NOMO-1 (cell line): Measurements from ENCODE around the gene CTAG1B.
A peak's percentile ranks its signal among the peaks of the same experiment; 100 is the strongest.
"Not testable (repeated sequence)": the region's sequence is repeated elsewhere in the genome, so short reads cannot be mapped to it uniquely, and the experiment has no call there.

ENCODE experiments used
- DNase-seq, 2 experiments: peaks; one replicate each; lab custom pipeline; 2025; ENCODE audit not compliant: unreplicated experiment in 2 of 2; lab: John Stamatoyannopoulos, UW

CTAG1B gene

DNA sequence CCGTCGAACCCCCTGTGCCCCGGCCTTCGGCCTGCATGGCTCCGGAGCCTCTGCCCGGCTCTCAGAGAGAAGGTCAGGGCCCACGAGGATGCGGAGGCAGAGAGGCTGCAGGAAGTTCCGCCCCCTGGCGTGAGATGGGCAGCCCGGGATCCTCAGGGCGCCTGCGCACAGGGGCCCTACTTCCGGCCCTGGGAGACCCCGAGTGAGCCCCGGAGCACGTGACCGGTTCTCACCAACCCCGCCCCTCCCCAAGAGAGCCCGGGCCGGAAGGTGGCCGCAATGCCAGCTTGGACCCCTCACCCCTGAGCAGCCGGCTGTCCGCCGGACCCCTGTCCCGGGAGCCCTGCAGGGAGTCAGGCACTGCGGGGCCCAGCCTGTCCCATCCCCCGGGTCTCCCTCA lies at the start of gene CTAG1B:
TSS of gene CTAG1B (minus strand) at position 101 of the 400 bp plus-strand sequence. CDS start at position 37, 64 bp downstream.
- not testable (repeated sequence) for DNase-seq

GRCh38 chrX:154661899-154662298 lies 42.8 kb upstream of the CTAG1B start:
- peak in 1 of 2 experiments; percentile 64 for DNase-seq

DNA sequence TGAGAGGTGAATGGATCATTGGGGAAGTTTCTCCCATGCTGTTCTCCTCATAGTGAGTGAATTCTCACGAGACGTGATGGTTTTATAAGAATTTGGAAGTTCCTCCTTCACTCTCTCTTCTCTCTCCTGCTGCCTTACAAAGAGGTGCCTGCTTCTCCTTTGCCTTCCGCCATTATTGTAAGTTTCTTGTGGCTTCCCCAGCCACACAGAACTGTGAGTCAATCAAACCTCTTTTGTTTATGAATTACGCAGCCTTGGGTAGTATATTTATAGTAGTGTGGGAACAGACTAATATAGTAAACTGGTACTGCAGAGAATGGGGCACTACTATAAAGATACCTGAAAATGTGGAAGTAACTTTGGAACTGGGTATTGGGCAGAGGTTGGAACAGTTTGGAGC lies 42.1 kb upstream of the CTAG1B start:
- peak; percentile 8 to 49 for DNase-seq

GRCh38 chrX:154660541-154660940 lies 41.5 kb upstream of the CTAG1B start:
- DNase-seq, result no peak

- no peak for DNase-seq
Observed at GRCh38 chrX:154658957-154659356, 39.9 kb upstream of the CTAG1B start.

- no peak for DNase-seq
Observed at GRCh38 chrX:154658187-154658586, 39.1 kb upstream of the CTAG1B start.

DNA sequence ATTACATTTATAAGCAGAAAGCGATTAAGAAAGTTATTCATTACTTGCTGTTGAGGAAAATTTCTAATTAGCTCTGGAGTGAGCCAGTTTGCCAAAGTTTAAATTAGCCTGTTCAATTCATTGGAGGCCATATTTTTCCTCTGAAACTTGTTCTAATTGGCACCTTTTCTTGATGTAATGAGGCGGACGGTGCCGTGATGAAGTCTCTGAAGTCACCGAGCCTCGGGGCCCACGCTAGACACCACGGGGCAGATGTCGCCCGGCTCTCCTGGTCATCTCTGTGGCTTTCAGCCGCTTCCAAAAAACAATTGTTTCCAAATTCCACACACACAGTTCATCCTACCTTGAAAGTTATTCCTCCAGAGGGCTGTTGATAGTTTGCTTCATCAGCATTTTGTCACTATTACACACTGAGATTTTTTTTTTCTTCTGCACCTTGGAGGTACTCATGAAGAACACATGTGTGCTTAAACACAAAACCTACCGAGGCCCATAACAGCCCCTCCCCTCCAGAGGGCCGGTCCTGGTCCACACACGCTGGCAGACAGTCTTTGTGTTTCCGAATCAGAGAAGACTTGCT lies 38.2 kb upstream of the CTAG1B start:
- no peak for DNase-seq

DNA sequence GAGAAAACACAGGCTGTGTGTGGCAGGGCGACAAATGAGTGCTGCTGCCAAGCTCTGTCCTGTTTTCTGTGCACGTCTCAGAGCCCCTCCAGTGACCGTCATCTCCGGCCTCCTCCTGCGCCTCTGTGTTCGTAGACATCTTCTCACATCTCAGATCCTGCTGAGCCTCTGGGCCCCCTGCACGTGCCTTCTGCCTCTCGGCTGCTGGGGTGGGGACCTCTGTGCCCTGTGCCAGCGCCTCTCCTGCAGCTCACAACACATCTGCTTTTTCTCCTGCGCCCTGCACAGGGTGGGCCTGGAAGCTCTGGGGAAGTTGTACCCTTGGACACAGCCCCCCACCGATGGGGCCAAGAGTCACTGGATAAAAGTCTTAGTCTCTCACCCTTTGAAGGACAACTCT lies 36.7 kb upstream of the CTAG1B start:
- no peak for DNase-seq

DNA sequence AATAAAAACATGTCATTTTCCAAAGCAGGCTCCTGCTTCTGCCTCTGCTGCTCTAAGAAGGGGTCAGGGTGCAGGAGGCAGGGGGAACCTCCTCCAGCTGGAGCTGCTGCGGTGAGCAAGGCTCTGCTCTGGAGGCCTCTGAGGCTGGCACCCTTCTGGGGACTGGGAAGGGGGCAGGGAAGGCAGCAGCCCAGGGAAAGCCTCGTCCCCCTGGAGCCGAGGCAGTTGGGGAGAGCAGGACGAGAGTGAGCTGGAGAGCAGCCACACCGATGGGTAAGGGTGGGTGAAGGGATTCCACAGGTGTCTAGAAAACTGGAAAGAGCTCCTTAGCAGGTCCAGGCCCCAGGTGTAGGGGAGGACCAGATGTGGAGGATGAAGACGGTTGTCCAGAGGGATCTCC lies 36.3 kb upstream of the CTAG1B start:
- no peak for DNase-seq

- DNase-seq, result no peak
Observed at GRCh38 chrX:154654925-154655324, 35.8 kb upstream of the CTAG1B start.

GRCh38 chrX:154654372-154654771 lies 35.3 kb upstream of the CTAG1B start:
- DNase-seq, result no peak

DNA sequence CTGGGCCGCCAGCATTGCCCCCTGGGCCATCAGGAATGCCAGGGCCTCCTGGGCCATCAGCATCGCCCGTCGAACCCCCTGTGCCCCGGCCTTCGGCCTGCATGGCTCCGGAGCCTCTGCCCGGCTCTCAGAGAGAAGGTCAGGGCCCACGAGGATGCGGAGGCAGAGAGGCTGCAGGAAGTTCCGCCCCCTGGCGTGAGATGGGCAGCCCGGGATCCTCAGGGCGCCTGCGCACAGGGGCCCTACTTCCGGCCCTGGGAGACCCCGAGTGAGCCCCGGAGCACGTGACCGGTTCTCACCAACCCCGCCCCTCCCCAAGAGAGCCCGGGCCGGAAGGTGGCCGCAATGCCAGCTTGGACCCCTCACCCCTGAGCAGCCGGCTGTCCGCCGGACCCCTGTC lies 34.3 kb upstream of the CTAG1B start, which contains the start of gene CTAG2:
TSS of gene CTAG2 (minus strand) at position 167 of the 400 bp plus-strand sequence. CDS start at position 103, 64 bp downstream.
- not testable (repeated sequence) for DNase-seq

- DNase-seq, result no peak
Observed at GRCh38 chrX:154653048-154653401, 33.9 kb upstream of the CTAG1B start.

GRCh38 chrX:154652311-154653047 lies 33.4 kb upstream of the CTAG1B start:
- DNase-seq, result no peak

DNA sequence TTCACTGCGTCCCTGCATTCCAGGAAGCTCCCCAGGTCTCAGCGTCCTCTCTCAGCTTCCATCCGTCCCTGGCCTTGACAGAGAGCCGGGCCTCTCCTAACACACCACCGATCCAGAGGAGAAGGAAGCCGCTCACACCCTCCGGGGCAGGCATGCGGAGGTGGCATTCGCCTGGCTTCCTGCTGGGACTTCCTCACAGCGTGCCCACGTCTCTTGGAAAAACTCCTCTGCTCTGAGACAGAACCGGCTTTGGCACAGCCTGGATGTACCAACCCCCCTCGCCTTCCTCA lies 31.1 kb upstream of the CTAG1B start:
- DNase-seq, result no peak

DNA sequence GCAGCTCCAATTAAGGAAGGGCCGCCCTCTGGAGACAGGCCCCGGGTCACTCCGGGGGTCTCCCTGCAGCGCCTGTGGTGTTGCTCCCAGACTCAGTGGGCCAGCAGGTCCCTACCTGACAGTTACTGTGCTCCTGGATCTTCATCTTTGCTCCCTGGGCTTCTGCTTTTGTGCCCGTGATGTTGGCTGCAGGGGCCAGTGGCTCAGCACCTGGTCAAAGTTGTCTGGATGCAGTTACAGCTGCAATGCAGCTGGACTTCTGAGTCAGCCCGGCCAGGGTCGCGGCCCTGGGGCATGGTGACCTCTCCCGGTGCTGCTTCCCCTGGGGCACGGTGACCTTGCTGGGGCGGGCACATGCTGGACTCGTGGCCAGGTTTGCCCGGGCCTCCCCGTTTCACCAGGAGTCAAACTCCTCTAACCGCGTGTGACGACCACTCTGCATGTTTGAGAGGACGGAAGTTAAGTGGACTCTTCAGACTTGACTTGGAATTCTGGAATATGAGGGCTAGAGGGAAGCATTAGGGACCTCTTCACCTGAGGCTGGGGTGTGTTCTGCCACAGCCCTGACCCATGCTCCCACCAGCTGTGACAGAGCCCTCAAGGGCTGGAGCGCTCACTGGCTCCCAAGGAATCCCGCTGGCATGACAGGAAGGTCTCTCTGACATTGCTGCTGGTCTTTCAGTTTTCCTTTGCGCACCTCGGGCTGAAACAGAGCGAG lies 30.6 kb upstream of the CTAG1B start:
- no peak for DNase-seq

GRCh38 chrX:154648931-154649330 lies 29.8 kb upstream of the CTAG1B start:
- DNase-seq, result no peak

DNA sequence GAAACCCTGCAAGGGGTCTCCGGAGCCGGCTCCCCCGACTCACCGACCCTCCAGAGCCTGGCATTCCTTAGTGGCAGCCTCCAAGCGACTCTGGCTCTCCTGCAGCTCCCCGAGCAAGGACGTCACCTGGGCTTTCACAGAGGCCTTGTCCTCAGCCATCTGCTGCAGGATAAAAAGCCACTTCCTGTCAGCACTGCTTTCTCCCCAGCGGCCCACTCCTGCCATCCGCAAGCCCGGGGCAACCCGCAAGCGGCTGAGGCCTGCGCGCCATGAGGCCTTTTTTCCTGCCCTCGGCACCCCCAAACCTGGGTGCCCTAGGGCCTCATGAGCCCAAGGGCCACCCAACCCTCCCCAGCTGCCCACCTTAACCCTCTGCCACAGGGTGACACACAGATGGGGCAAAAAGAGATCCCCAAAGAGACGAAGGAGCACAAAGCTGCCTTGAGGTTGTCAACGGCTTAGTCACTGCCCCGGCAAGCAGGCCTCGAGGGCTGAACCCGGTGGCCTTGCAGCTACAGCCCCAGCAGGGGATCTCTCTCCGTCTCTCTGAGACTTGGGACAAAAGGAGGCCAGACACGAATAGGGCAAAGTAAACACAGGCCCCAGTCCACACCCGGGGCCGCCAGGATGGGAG lies 26.8 kb upstream of the CTAG1B start:
- not testable (repeated sequence) for DNase-seq

- DNase-seq, result not testable (repeated sequence)
Observed at GRCh38 chrX:154643708-154644107, 24.6 kb upstream of the CTAG1B start.

DNA sequence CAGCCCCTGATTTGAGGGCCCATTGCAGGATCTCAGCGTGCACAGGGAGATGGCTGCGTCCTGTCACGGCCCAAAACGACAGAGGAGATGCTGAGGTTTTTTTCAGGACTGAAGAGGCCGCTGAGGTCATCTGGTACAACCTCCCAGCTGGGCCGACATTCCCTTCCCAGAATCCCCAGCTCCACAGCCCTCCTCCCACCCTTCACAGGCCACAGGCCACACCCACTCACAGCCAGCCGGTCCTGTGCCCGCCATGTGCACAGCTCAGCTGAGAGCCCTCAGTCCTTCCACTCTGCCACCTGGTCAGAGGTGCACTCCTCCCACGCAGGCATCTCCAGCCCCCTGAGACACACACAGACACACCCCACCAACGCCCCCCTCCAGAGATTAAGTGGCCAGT lies 22.7 kb upstream of the CTAG1B start:
- DNase-seq, result not testable (repeated sequence)

GRCh38 chrX:154633661-154634060 lies 14.6 kb upstream of the CTAG1B start:
- not testable (repeated sequence) for DNase-seq
